Measurements from ENCODE around the gene TMEM132E.

DNA sequence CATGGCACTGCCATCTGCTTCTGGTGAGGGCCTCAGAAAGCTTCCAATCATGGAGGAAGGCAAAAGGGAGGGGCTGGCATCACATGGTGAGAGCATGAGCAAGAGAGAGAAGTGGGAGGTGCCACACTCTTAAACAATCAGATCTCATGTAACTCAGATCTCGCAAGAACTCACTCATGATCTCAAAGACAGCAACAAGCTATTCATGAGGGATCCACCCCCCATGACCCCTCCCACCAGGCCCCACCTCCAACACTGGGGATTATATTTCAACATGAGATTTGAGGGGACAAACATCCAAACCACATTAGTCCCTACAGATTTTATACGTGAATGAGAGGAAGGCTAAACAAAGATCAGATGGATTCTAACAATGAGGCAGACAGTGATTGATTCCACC, 8.9 kb upstream of the TMEM132E start:
- TF ChIP-seq, protein P1, sequence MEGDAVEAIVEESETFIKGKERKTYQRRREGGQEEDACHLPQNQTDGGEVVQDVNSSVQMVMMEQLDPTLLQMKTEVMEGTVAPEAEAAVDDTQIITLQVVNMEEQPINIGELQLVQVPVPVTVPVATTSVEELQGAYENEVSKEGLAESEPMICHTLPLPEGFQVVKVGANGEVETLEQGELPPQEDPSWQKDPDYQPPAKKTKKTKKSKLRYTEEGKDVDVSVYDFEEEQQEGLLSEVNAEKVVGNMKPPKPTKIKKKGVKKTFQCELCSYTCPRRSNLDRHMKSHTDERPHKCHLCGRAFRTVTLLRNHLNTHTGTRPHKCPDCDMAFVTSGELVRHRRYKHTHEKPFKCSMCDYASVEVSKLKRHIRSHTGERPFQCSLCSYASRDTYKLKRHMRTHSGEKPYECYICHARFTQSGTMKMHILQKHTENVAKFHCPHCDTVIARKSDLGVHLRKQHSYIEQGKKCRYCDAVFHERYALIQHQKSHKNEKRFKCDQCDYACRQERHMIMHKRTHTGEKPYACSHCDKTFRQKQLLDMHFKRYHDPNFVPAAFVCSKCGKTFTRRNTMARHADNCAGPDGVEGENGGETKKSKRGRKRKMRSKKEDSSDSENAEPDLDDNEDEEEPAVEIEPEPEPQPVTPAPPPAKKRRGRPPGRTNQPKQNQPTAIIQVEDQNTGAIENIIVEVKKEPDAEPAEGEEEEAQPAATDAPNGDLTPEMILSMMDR (IDR thresholded peaks at IDR 0.05) = no peak
- TF ChIP-seq POLR2A (IDR thresholded peaks at IDR 0.05) = no peak
